Omental fat pad (tissue), 4 donors: ENCODE data around the gene NDUFB11. TPM values are rescaled to one million over a fixed set of nuclear protein-coding genes. Genes with fewer than 3 reads are reported as not detected.

Source experiments
- ATAC-seq: fragments of 150-250 bp; one replicate; pipeline ENCODE4 v1.9.1; 2016; ENCODE audit warnings: mild to moderate bottlenecking, moderate library complexity; ENCODE audit not compliant: low FRiP score
- DNase-seq: peaks from one replicate; pipeline ENCODE4 v3.0.0-alpha.2; 2019; ENCODE audit warnings: low spot score
- total RNA-seq, 4 donors: library from RNA; depleted of rRNA; stranded (reverse); fragments of >200 nt; gene quantifications; one replicate each; pipeline ENCODE4 v1.1.0, GENCODE V29; 2016
- TF ChIP-seq, protein P1 (sequence below), 3 donors: fragments of 450-650 bp; IDR thresholded peaks; one replicate each; pipeline ENCODE4 v1.5.1; 2016 to 2017; ENCODE audit warnings: antibody characterized with exemption in 3 of 3, mild to moderate bottlenecking in 3 of 3, moderate library complexity in 2 of 3

Gene NDUFB11
- total RNA-seq, 4 donors from 2014 or later: 37.7 to 63.2 (median 41.6) TPM

DNA sequence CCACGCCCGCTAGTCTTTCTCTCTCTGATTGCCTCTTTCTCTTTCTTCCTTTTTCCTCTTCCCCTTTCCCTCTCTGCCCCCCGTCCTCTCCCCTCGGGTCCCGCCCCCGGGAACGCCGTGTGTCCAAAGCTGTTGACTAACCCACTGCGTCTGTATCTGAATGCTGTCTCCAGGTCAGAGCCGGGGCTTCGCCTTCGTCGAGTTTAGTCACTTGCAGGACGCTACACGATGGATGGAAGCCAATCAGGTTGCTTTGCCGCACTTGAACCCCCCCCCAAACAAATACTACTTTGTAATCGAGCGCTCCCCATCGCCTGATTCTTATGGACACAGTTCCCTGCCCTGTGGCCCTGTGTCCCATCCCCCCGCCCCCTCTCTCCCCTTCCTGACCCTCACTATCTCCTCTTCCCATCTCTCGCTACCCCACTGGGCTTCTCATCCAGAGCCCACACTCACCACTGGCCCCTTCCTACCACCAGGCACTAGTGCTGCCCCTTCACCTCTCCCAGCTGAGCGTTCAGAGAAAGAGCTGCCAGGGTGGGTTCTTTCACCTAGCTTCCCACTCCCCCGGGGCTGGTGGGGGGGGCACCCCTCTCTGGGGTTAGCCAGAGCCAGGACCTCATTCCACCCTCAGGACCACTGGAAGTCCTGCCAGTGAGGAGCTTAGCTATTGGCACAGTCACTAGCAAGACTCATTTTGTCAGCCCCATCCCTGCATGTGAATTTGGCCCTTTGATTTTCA is 30.5 kb upstream of the NDUFB11 start:
- ATAC-seq (no peak), DNase-seq (no peak)
- TF ChIP-seq, protein P1, sequence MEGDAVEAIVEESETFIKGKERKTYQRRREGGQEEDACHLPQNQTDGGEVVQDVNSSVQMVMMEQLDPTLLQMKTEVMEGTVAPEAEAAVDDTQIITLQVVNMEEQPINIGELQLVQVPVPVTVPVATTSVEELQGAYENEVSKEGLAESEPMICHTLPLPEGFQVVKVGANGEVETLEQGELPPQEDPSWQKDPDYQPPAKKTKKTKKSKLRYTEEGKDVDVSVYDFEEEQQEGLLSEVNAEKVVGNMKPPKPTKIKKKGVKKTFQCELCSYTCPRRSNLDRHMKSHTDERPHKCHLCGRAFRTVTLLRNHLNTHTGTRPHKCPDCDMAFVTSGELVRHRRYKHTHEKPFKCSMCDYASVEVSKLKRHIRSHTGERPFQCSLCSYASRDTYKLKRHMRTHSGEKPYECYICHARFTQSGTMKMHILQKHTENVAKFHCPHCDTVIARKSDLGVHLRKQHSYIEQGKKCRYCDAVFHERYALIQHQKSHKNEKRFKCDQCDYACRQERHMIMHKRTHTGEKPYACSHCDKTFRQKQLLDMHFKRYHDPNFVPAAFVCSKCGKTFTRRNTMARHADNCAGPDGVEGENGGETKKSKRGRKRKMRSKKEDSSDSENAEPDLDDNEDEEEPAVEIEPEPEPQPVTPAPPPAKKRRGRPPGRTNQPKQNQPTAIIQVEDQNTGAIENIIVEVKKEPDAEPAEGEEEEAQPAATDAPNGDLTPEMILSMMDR (IDR thresholded peaks at IDR 0.05): no peak

DNA sequence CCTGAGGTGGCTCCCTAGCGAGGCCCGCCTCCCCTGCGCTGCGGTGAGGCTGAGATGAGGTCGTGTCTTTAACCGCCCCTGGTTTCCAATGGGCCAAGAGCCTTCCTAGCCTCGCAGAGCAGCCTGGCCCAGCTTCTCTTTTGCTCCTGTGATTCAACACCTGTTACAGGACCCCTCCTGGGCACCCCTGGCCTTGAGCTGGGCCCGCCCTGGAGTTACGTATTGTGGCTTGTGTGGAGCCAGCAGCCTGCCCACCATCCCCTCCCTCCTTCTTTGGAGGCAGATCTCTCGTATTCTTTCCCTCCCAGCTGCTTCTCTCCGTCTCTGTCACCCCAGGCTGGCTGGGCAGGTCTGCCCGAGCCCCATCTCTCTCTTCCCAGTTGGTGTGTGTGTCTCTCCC is 29.9 kb upstream of the NDUFB11 start:
- DNase-seq (no peak), ATAC-seq (no peak)
- TF ChIP-seq, protein P1 (IDR thresholded peaks at IDR 0.05): no peak

DNA sequence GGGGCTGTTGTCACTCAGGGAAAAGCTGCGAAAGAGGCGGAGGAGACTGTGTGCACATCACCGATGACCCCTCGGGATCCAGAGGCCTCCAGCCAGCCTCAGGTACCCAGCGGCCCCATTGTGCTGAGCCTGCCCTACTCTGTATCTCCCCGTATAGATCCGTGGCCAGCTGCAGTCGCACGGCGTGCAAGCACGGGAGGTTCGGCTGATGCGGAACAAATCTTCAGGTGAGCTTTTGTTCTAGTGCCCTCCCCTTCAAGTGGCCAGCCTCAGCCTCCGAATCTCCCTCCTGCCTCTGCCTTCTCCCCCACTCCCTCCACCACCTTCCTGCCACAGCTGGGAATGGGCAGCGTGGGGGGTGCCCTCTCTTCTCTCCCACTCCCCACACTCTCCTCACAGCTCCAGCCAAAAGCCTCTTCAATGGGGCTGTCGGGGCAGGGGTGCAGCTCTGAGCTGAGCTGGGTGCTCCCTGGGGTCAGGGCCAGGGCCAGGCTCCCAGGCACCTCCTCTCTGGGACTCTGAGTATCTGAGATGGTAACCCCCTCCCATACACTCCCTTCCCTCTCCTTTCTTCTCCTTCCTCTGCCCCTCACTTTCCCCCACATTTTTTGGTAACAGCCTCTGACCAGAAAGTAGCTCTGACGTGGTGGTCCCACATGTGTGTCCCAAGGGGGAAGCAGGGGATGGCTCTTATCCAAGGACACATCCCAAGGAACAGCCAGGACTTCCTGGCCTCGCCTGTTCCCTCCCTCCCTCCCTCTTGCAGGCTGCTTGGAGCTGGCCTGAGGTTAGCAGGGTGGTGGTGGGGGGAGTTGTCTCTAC is 28.7 kb upstream of the NDUFB11 start:
- no peak for ATAC-seq
- TF ChIP-seq, protein P1 (IDR thresholded peaks at IDR 0.05): no peak
- DNase-seq: no peak

- TF ChIP-seq, protein P1 (IDR thresholded peaks at IDR 0.05): no peak
- ATAC-seq: no peak
- no peak for DNase-seq
These were observed 28.0 kb upstream of the NDUFB11 start for GRCh38 chrX:47172549-47172948.

GRCh38 chrX:47171996-47172395 is 27.5 kb upstream of the NDUFB11 start:
- DNase-seq (no peak), ATAC-seq (no peak)
- TF ChIP-seq, protein P1 (IDR thresholded peaks at IDR 0.05): no peak

DNA sequence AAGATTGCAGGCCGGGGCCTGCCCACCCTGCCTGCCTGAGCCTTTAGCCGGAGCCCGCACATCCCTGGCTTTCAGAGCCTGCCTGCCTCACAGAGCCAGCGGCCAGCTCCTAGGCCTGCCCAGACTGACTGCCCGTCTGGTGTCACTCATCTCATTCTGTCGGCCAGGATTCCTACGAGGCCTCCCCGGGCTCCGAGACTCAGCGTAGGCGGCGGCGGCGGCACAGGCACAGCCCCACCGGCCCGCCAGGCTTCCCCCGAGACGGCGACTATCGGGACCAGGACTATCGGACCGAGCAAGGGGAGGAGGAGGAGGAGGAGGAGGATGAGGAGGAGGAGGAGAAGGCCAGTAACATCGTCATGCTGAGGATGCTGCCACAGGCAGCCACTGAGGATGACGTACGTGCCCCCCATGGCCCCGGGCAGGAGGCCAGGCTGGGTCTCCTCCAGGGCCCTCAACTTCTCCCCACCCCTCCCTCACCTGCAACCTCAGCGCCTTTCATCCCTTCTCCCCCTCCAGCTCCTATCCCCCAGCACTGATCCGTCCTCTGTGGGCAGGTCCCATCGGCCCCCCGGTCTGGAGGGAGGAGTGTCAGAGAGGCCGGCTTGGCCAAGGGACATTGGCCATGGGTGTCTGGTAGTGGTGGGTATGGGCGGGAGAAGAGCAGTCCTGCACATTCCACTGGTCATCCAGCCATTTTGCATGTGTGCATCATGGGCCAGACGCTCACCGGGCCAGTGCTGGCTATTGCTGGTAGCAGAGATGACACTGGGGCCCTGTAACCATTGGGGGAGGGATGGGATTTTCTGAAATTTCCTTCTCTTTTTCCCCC is 26.6 kb upstream of the NDUFB11 start:
- ATAC-seq: no peak
- TF ChIP-seq, protein P1 (IDR thresholded peaks at IDR 0.05): no peak
- no peak for DNase-seq
